Measurements from ENCODE around the gene MS4A12.
"Not testable (repeated sequence)": the region's sequence is repeated elsewhere in the genome, so short reads cannot be mapped to it uniquely, and the experiment has no call there.

Gene MS4A12

GRCh38 chr11:60530454-60531100 is 38.0 kb downstream of the MS4A12 start:
- DNase-seq (no peak), ATAC-seq (replicated peaks) (no peak)
- H3K36me3 Mint-ChIP-seq, result no peaks in the 10 kb centered on the region
- no peak overlapping the region for H3K27ac Mint-ChIP-seq
- peaks cover 6 to 13% of the 10 kb centered on the region in 2 donors for H3K4me1 Mint-ChIP-seq
- H3K9me3 Mint-ChIP-seq, result no peaks in the 10 kb centered on the region
- no peaks in the 10 kb centered on the region for H3K27me3 Mint-ChIP-seq
- H3K4me3 Mint-ChIP-seq, result no peak overlapping the region

- not testable (repeated sequence) for H3K9me3 Mint-ChIP-seq; H3K27ac Mint-ChIP-seq; DNase-seq; H3K36me3 Mint-ChIP-seq; H3K4me3 Mint-ChIP-seq; ATAC-seq (replicated peaks); H3K27me3 Mint-ChIP-seq
- H3K4me1 Mint-ChIP-seq, result peaks cover 6 to 13% of the 10 kb centered on the region in 2 donors
These were observed 39.8 kb downstream of the MS4A12 start for GRCh38 chr11:60532383-60532782.

- H3K4me1 Mint-ChIP-seq; H3K27me3 Mint-ChIP-seq; H3K4me3 Mint-ChIP-seq; H3K36me3 Mint-ChIP-seq; ATAC-seq (replicated peaks); H3K27ac Mint-ChIP-seq; DNase-seq: not testable (repeated sequence)
- peaks cover 5 to 10% of the 10 kb centered on the region in 2 donors for H3K9me3 Mint-ChIP-seq
These were observed 46.0 kb downstream of the MS4A12 start for GRCh38 chr11:60538627-60539026.

GRCh38 chr11:60544077-60544476 is 51.5 kb downstream of the MS4A12 start:
- Mint-ChIP-seq H3K4me1 (no peaks in the 10 kb centered on the region), H3K27ac (no peak overlapping the region), H3K36me3 (peaks cover 3 to 4% of the 10 kb centered on the region in 2 donors), H3K9me3 (peaks cover 5 to 9% of the 10 kb centered on the region in 2 donors), H3K4me3 (no peak overlapping the region), H3K27me3 (peaks cover 0 to 9% of the 10 kb centered on the region in 2 donors)
- no peak for DNase-seq
- no peak for ATAC-seq (replicated peaks)

Measured in stimulated activated naive B cell treated with anti-CD40 and anti-IgM and Interleukin-4, amounts not matched to agents 10 μg/mL and 1 μg/mL and 100 μg/mL, for 72 hours (primary cell).